ENCODE results near the gene C4BPA.

Gene C4BPA

GRCh38 chr1:207115269-207115668 lies 11.2 kb downstream of the C4BPA start:
- no peak overlapping the region for H3K4me3 ChIP-seq (ENCODE audit: low read length)
- H3K27ac ChIP-seq (ENCODE audit: low read length), result no peak overlapping the region
- H4K20me1 ChIP-seq (ENCODE audit: insufficient read depth, low read length), result no peaks in the 10 kb centered on the region
- no peaks in the 10 kb centered on the region for H3K79me2 ChIP-seq (ENCODE audit: low read length)
- TF ChIP-seq CTCF (IDR thresholded peaks at IDR 0.05; ENCODE audit: low read depth, low read length) (no peak), EZH2phosphoT487 (IDR thresholded peaks at IDR 0.05; ENCODE audit: low read depth) (no peak)
- no peaks in the 10 kb centered on the region for H3K36me3 ChIP-seq (replicated peaks; ENCODE audit: low read depth, low read length)
- H3K9me3 ChIP-seq (ENCODE audit: insufficient read depth, low read length), result no peaks in the 10 kb centered on the region
- no peak overlapping the region for H3K4me2 ChIP-seq (ENCODE audit: low read length)
- no peak overlapping the region for H2AFZ ChIP-seq (ENCODE audit: low read depth, low read length)
- no peaks in the 10 kb centered on the region for H3K27me3 ChIP-seq (ENCODE audit: low read depth, low read length)
- no peaks in the 10 kb centered on the region for H3K4me1 ChIP-seq (ENCODE audit: low read length)
- H3K9ac ChIP-seq (ENCODE audit: low read length), result no peak overlapping the region

- H3K27ac ChIP-seq (ENCODE audit: low read length), result no peak overlapping the region
- H3K36me3 ChIP-seq (replicated peaks; ENCODE audit: low read depth, low read length), result peaks cover 5% of the 10 kb centered on the region
- H3K27me3 ChIP-seq (ENCODE audit: low read depth, low read length), result no peaks in the 10 kb centered on the region
- H3K79me2 ChIP-seq (ENCODE audit: low read length), result no peaks in the 10 kb centered on the region
- H3K4me2 ChIP-seq (ENCODE audit: low read length), result no peak overlapping the region
- H3K9me3 ChIP-seq (ENCODE audit: insufficient read depth, low read length), result peaks cover 20% of the 10 kb centered on the region
- H2AFZ ChIP-seq (ENCODE audit: low read depth, low read length), result no peak overlapping the region
- no peak overlapping the region for H3K4me3 ChIP-seq (ENCODE audit: low read length)
- H4K20me1 ChIP-seq (ENCODE audit: insufficient read depth, low read length), result no peaks in the 10 kb centered on the region
- TF ChIP-seq CTCF (IDR thresholded peaks at IDR 0.05; ENCODE audit: low read depth, low read length), result no peak
- TF ChIP-seq EZH2phosphoT487 (IDR thresholded peaks at IDR 0.05; ENCODE audit: low read depth), result no peak
- no peaks in the 10 kb centered on the region for H3K4me1 ChIP-seq (ENCODE audit: low read length)
- no peak overlapping the region for H3K9ac ChIP-seq (ENCODE audit: low read length)
Observed at GRCh38 chr1:207124389-207124788, 20.4 kb downstream of the C4BPA start.

DNA sequence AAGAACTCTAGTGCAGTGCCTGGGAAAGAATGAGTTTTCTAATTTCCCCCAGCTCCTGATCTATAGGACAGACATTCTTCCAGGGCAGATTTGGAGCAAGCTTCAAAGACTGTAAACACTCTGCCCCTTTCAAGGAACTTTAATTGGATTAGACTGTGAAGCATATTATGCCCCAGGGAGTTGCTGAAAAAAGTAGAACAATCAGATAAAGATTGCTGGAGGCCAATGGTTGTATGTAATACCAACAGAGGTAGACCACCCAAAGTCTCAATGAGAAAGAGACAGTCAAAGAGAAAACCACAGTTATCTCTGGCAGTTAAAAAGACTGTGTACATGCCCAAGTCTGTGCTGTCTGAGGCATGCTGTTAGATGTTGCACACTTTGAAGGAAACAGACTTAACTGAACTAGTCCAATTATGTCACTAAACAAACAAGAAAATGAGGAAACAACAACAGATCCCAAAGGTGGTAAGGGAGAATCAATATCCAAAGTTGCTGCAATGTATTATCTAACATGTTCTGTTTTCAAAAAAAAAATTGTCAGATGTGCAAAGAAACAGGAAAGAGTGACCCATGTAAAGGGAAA lies 24.4 kb downstream of the C4BPA start:
- H3K4me2 ChIP-seq (ENCODE audit: low read length), result no peak overlapping the region
- H3K9ac ChIP-seq (ENCODE audit: low read length), result no peak overlapping the region
- TF ChIP-seq CTCF (IDR thresholded peaks at IDR 0.05; ENCODE audit: low read depth, low read length) (no peak), EZH2phosphoT487 (IDR thresholded peaks at IDR 0.05; ENCODE audit: low read depth) (no peak)
- no peak overlapping the region for H3K27ac ChIP-seq (ENCODE audit: low read length)
- H4K20me1 ChIP-seq (ENCODE audit: insufficient read depth, low read length), result no peaks in the 10 kb centered on the region
- H3K4me1 ChIP-seq (ENCODE audit: low read length), result no peaks in the 10 kb centered on the region
- peaks cover 32% of the 10 kb centered on the region for H3K9me3 ChIP-seq (ENCODE audit: insufficient read depth, low read length)
- H3K79me2 ChIP-seq (ENCODE audit: low read length), result no peaks in the 10 kb centered on the region
- H3K36me3 ChIP-seq (replicated peaks; ENCODE audit: low read depth, low read length), result peaks cover 5% of the 10 kb centered on the region
- no peak overlapping the region for H2AFZ ChIP-seq (ENCODE audit: low read depth, low read length)
- no peaks in the 10 kb centered on the region for H3K27me3 ChIP-seq (ENCODE audit: low read depth, low read length)
- H3K4me3 ChIP-seq (ENCODE audit: low read length), result no peak overlapping the region

DNA sequence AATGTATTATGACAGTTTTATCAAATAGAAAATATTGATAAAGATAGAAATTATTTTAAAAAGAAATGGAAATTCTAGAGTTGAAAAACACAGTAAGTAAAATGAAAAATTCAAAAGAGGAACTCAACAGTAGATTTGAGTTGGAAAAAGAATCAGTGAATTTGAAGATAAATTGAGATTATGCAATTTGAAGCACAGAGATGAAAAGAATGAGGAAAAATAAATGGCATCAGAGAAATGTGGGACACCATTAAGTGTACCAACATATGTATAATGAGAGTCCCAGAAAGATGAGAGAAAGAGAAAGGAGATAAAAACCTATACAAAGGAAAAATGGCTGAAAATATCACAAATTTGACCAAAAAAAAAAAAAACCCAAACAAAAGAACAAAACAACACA lies 25.0 kb downstream of the C4BPA start:
- Histone ChIP-seq H3K9me3 (ENCODE audit: insufficient read depth, low read length) (peaks cover 32% of the 10 kb centered on the region), H3K27ac (ENCODE audit: low read length) (no peak overlapping the region)

More for the DNA sequence above, 25.0 kb downstream of the C4BPA start:
- TF ChIP-seq CTCF (IDR thresholded peaks at IDR 0.05; ENCODE audit: low read depth, low read length) (no peak), EZH2phosphoT487 (IDR thresholded peaks at IDR 0.05; ENCODE audit: low read depth) (no peak)
- H3K4me1 ChIP-seq (ENCODE audit: low read length), result no peaks in the 10 kb centered on the region
- H3K79me2 ChIP-seq (ENCODE audit: low read length), result no peaks in the 10 kb centered on the region
- no peak overlapping the region for H3K9ac ChIP-seq (ENCODE audit: low read length)
- H3K27me3 ChIP-seq (ENCODE audit: low read depth, low read length), result no peaks in the 10 kb centered on the region
- H3K4me3 ChIP-seq (ENCODE audit: low read length), result no peak overlapping the region
- no peak overlapping the region for H2AFZ ChIP-seq (ENCODE audit: low read depth, low read length)
- H3K4me2 ChIP-seq (ENCODE audit: low read length), result no peak overlapping the region
- H3K36me3 ChIP-seq (replicated peaks; ENCODE audit: low read depth, low read length), result peaks cover 5% of the 10 kb centered on the region
- no peaks in the 10 kb centered on the region for H4K20me1 ChIP-seq (ENCODE audit: insufficient read depth, low read length)
